GM12878 (cell line): ENCODE results near the gene MEGF6. TPM values are rescaled to one million over a fixed set of nuclear protein-coding genes. Genes with fewer than 3 reads are reported as not detected.

Experiments
- ATAC-seq: fragments of 200-7000 bp; cut with Tn5 transposase; 3 replicates; pipeline ENCODE4 v1.9.1; 2020; ENCODE audit warnings: mild to moderate bottlenecking, moderate library complexity
- BruUV-seq: library from RNA; stranded (reverse); fragments of 400-500 nt; replicated peaks from 2 replicates; lab custom pipeline; 2021; lab: Mats Ljungman, UMichigan
- CTCF ChIA-PET: fragments of 300-600 bp; sonication (Branson Sonifier 250); formaldehyde crosslinking; extraction: SDS; loops from one replicate; lab custom pipeline; 2021; ENCODE audit warnings: inconsistent platforms; lab: Yijun Ruan, JAX
- POLR2A ChIA-PET: fragments of 350-600 bp; formaldehyde crosslinking; extraction: SDS; loops from one replicate; lab custom pipeline; 2021; ENCODE audit warnings: inconsistent platforms; lab: Charles Lee
- RAD21 ChIA-PET: fragments of 300-600 bp; sonication (Branson Sonifier 250); formaldehyde crosslinking; loops from one replicate; lab custom pipeline; 2023; ENCODE audit warnings: antibody characterized with exemption; ENCODE audit not compliant: unreplicated experiment; lab: Charles Lee
- SMC1A ChIA-PET: fragments of 300-600 bp; sonication (Branson Sonifier 250); formaldehyde crosslinking; loops from one replicate; lab custom pipeline; 2023; ENCODE audit not compliant: unreplicated experiment, uncharacterized antibody; lab: Charles Lee
- DNase-seq: peaks from one replicate; pipeline ENCODE4 v3.0.0-alpha.2; 2011; ENCODE audit warnings: low read depth, low spot score
- FAIRE-seq: peaks from 3 replicates; lab custom pipeline; 2011; peaks lifted over from hg19 to GRCh38; lab: Jason Lieb, UNC
- H2AFZ ChIP-seq: 2 replicates; pipeline ENCODE4 v1.6.0; 2011; ENCODE audit warnings: low read depth, low read length, control low read depth; ENCODE audit not compliant: control insufficient read depth
- H3K27ac ChIP-seq: 2 replicates; pipeline ENCODE4 v1.5.1; 2011; ENCODE audit warnings: control low read depth; ENCODE audit not compliant: control insufficient read depth, insufficient read depth
- H3K27me3 ChIP-seq, 2 experiments: replicated peaks in 1 of 2; 2 replicates each; pipeline versions ENCODE4 v1.6.0 to v1.6.1; 2011; ENCODE audit warnings: low read length in 1 of 2; ENCODE audit not compliant: control insufficient read depth in 2 of 2, insufficient read depth in 2 of 2
- H3K36me3 ChIP-seq, 2 experiments: 2 replicates each; pipeline ENCODE4 v1.5.1; 2011; ENCODE audit warnings: low read length in 1 of 2; ENCODE audit not compliant: control insufficient read depth in 2 of 2, insufficient read depth in 2 of 2
- H3K4me1 ChIP-seq: 2 replicates; pipeline ENCODE4 v1.6.1; 2011; ENCODE audit warnings: mild to moderate bottlenecking, low read length, moderate library complexity, mixed read lengths; ENCODE audit not compliant: control insufficient read depth, insufficient read depth
- H3K4me2 ChIP-seq: 2 replicates; pipeline ENCODE4 v1.6.0; 2011; ENCODE audit warnings: control low read depth; ENCODE audit not compliant: control insufficient read depth, insufficient read depth
- H3K4me3 ChIP-seq: fragments of 200-600 bp; sonication (generic); 2 replicates; pipeline ENCODE4 v1.5.1; 2016
- H3K79me2 ChIP-seq: 2 replicates; pipeline ENCODE4 v1.6.0; 2011; ENCODE audit warnings: low read length; ENCODE audit not compliant: control insufficient read depth, insufficient read depth
- H3K9ac ChIP-seq: 2 replicates; pipeline ENCODE4 v1.8.0; 2011; ENCODE audit warnings: low read length, control low read depth, mixed read lengths; ENCODE audit not compliant: control insufficient read depth, insufficient read depth
- H3K9me3 ChIP-seq: replicated peaks from 3 replicates; pipeline ENCODE4 v1.5.1; 2011; ENCODE audit warnings: mild to moderate bottlenecking, low read length; ENCODE audit not compliant: control insufficient read depth, insufficient read depth
- H4K20me1 ChIP-seq: 2 replicates; pipeline ENCODE4 v1.6.0; 2011; ENCODE audit not compliant: control insufficient read depth, insufficient read depth
- BMI1 ChIP-seq: fragments of 450-650 bp; IDR thresholded peaks from 2 replicates; pipeline ENCODE4 v1.6.1; 2016; ENCODE audit warnings: mild to moderate bottlenecking, moderate library complexity, borderline replicate concordance
- CEBPB ChIP-seq, 2 experiments: fragments of 150-350 bp in 1 of 2; IDR thresholded peaks; 2 replicates each; pipeline ENCODE4 v1.6.1; 2012 to 2014; ENCODE audit warnings: low read depth in 2 of 2, low read length in 2 of 2, borderline replicate concordance in 1 of 2, inconsistent platforms in 1 of 2
- DPF2 ChIP-seq: fragments of 450-650 bp; IDR thresholded peaks from 2 replicates; pipeline ENCODE4 v1.6.1; 2017; ENCODE audit warnings: mild to moderate bottlenecking
- MXI1 ChIP-seq: fragments of 150-350 bp; IDR thresholded peaks from 2 replicates; pipeline ENCODE4 v1.6.1; 2011; ENCODE audit warnings: low read depth, mild to moderate bottlenecking, inconsistent platforms, low read length, improper control_type of control experiment
- NBN ChIP-seq: fragments of 450-650 bp; IDR thresholded peaks from 2 replicates; pipeline ENCODE4 v1.6.1; 2016
- NFIC ChIP-seq: IDR thresholded peaks from 2 replicates; pipeline ENCODE4 v1.6.1; 2012; ENCODE audit warnings: low read depth, mild to moderate bottlenecking, inconsistent platforms, low read length, moderate library complexity
- NR2C1 ChIP-seq: fragments of 450-650 bp; IDR thresholded peaks from 2 replicates; pipeline ENCODE4 v1.6.1; 2017; ENCODE audit warnings: antibody characterized with exemption, mild to moderate bottlenecking, moderate library complexity
- RAD51 ChIP-seq: fragments of 450-650 bp; IDR thresholded peaks from 2 replicates; pipeline ENCODE4 v1.6.1; 2016; ENCODE audit warnings: moderate library complexity, mild to moderate bottlenecking, inconsistent platforms
- SMAD1 ChIP-seq: fragments of 450-650 bp; IDR thresholded peaks from 2 replicates; pipeline ENCODE4 v1.6.1; 2018; ENCODE audit warnings: mild to moderate bottlenecking, low read depth; ENCODE audit not compliant: partially characterized antibody
- SMARCA5 ChIP-seq: fragments of 450-650 bp; IDR thresholded peaks from 2 replicates; pipeline ENCODE4 v1.6.1; 2017; ENCODE audit warnings: mild to moderate bottlenecking
- TCF3 ChIP-seq: IDR thresholded peaks from 2 replicates; pipeline ENCODE4 v1.6.1; 2012; ENCODE audit warnings: low read depth, mild to moderate bottlenecking, low read length, borderline replicate concordance; ENCODE audit not compliant: insufficient read depth
- TCF7 ChIP-seq: IDR thresholded peaks from 2 replicates; pipeline ENCODE4 v1.6.1; 2014; ENCODE audit warnings: antibody characterized with exemption, borderline replicate concordance
- WRNIP1 ChIP-seq: IDR thresholded peaks from 2 replicates; pipeline ENCODE4 v1.6.1; 2011; ENCODE audit warnings: low read depth, low read length, improper control_type of control experiment, borderline replicate concordance
- ZBED1 ChIP-seq: IDR thresholded peaks from 2 replicates; pipeline ENCODE4 v1.6.1; 2016; ENCODE audit warnings: borderline replicate concordance
- ZNF217 ChIP-seq: fragments of 450-650 bp; IDR thresholded peaks from 2 replicates; pipeline ENCODE4 v1.6.1; 2017; ENCODE audit warnings: antibody characterized with exemption, mild to moderate bottlenecking
- ZNF622 ChIP-seq: fragments of 450-650 bp; IDR thresholded peaks from 2 replicates; pipeline ENCODE4 v1.6.1; 2017; ENCODE audit warnings: mild to moderate bottlenecking, inconsistent platforms
- WGBS: methylation state at CpG from one replicate; pipeline ENCODE4 v1.1.6; 2016; ENCODE audit warnings: low lambda C conversion rate; ENCODE audit not compliant: insufficient replicate concordance, insufficient coverage; ENCODE audit errors: missing lambda C conversion rate; 5-methylcytosine and 5-hydroxymethylcytosine counted together
- in situ Hi-C: fragments of 300-500 bp; cut with MboI; formaldehyde crosslinking; loops from 9 replicates; pipeline ENCODE4 v1.14.3; 2018; ENCODE audit warnings: mixed read lengths
- intact Hi-C: fragments of 100-400 bp; cut with micrococcal nuclease; formaldehyde crosslinking; loops from one replicate; pipeline ENCODE4 v1.14.2; 2022; ENCODE audit not compliant: unreplicated experiment
- polyA plus RNA-seq, 11 experiments: library from polyadenylated mRNA; depleted of rRNA in 4 of 11; unstranded in 6 of 11; stranded (reverse) in 5 of 11; fragments of >200 nt; fragmentation: Nextera tagmentation in 4 of 11; fragmentation: Illumina TruSeq in 1 of 11; extraction: Ambion mirVana in 4 of 11; extraction: Trizol in 1 of 11; gene quantifications; 1 replicate in 1 of 11; 2 replicates in 10 of 11; pipeline versions ENCODE4 v1.2.1 to v1.2.3, GENCODE V29; 2011 to 2016; ENCODE audit warnings: inconsistent platforms in 2 of 11, missing spikeins in 2 of 11, low read depth in 1 of 11
- total RNA-seq, 4 experiments: library from RNA; depleted of rRNA in 3 of 4; stranded (reverse); fragments of >200 nt in 3 of 4; fragmentation: Illumina TruSeq in 1 of 4; extraction: Trizol in 1 of 4; gene quantifications; 2 replicates each; pipeline versions ENCODE4 v1.2.1 to v1.2.3, GENCODE V29; 2013 to 2021
- TF ChIP-seq, protein P1 (sequence below): fragments of 450-650 bp; IDR thresholded peaks from 2 replicates; pipeline ENCODE4 v1.6.1; 2016; ENCODE audit warnings: mild to moderate bottlenecking, moderate library complexity, borderline replicate concordance
- TF ChIP-seq, protein P2 (sequence below): fragments of 450-650 bp; IDR thresholded peaks from 2 replicates; pipeline ENCODE4 v1.6.1; 2017; ENCODE audit warnings: mild to moderate bottlenecking, low read depth, inconsistent platforms; ENCODE audit not compliant: poor library complexity, severe bottlenecking
- TF ChIP-seq, protein P3 (sequence below): IDR thresholded peaks from 2 replicates; pipeline ENCODE4 v1.6.1; 2011; ENCODE audit warnings: borderline replicate concordance, low read depth, mild to moderate bottlenecking, moderate library complexity, mixed read lengths, low read length; ENCODE audit not compliant: insufficient read depth; ENCODE audit errors: extremely low read length

The MEGF6 gene
- total and polyA plus RNA-seq, 10 of the 15 experiments (the other 5 are each of a cell fraction or from before 2014, with no cell fraction given): 0.03 to 0.41 TPM; not detected in 8

DNA sequence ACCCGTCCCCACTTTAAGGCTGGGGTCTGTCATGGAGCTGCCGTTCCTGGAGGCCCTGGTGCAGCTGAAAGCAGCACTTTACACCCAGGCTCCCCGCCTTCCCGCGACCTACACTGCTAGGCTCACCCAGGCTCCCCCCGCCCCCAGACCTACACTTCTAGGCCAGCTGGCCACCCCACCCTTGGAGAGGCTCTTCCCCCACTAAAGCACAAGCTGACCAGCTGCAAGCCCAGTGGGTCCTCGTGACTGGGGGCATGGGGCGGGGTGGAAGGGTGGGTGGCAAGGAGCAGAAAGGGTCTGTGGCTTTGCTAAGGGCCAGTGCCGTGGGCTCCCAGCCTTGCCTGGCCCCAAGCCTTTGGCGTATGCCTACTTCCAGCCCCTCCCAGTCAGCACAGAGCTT lies 166.6 kb downstream of the MEGF6 start:
- H2AFZ ChIP-seq: no peak overlapping the region
- SMC1A ChIA-PET: no interaction called here

DNA sequence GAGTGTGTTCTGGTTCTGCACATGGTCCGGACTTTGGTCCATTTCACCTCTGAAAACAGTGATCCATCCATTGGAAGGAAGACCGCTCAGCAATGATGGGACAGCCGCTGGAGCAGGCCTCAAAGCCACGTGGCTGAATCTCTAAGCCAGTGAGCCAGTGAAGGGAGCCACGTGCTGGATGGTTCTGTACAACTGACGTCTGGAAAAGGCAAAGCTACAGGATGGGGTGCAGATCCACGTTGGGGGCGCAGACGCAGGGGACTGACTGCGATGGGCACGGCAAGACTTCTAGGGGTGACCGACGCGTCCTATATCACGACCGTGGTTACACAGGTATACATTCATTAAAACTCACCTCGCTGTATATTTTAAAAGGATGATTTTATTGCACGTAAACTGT lies 167.0 kb downstream of the MEGF6 start:
- H3K36me3 ChIP-seq: no peaks in the 10 kb centered on the region
- CTCF ChIA-PET: no interaction called here
- DNase-seq (no peak), FAIRE-seq (no peak), ATAC-seq (no peak)
- H3K9me3 ChIP-seq: no peaks in the 10 kb centered on the region
- peaks cover 0 to 4% of the 10 kb centered on the region in 2 experiments; a peak in 2 of 4 replicates for H3K27me3 ChIP-seq
- H3K27ac ChIP-seq: no peak overlapping the region
- POLR2A ChIA-PET: no interaction called here
- H3K4me1 ChIP-seq: no peaks in the 10 kb centered on the region
- SMC1A ChIA-PET: no interaction called here
- in situ Hi-C loops (no loop called here), intact Hi-C loops (no loop called here)
- H3K79me2 ChIP-seq: no peaks in the 10 kb centered on the region
- H3K4me3 ChIP-seq: no peak overlapping the region
- BruUV-seq: no TSS peak
- no peak overlapping the region for H2AFZ ChIP-seq
- H4K20me1 ChIP-seq: no peaks in the 10 kb centered on the region
- RAD21 ChIA-PET: no interaction called here
- WGBS: 54% methylated on average over 18 of the region's 18 CpGs
- no peak overlapping the region for H3K9ac ChIP-seq
- no peak overlapping the region for H3K4me2 ChIP-seq
- TF ChIP-seq DPF2 (no peak), SMAD1 (no peak), TCF3 (no peak)
- TF ChIP-seq, protein P1, sequence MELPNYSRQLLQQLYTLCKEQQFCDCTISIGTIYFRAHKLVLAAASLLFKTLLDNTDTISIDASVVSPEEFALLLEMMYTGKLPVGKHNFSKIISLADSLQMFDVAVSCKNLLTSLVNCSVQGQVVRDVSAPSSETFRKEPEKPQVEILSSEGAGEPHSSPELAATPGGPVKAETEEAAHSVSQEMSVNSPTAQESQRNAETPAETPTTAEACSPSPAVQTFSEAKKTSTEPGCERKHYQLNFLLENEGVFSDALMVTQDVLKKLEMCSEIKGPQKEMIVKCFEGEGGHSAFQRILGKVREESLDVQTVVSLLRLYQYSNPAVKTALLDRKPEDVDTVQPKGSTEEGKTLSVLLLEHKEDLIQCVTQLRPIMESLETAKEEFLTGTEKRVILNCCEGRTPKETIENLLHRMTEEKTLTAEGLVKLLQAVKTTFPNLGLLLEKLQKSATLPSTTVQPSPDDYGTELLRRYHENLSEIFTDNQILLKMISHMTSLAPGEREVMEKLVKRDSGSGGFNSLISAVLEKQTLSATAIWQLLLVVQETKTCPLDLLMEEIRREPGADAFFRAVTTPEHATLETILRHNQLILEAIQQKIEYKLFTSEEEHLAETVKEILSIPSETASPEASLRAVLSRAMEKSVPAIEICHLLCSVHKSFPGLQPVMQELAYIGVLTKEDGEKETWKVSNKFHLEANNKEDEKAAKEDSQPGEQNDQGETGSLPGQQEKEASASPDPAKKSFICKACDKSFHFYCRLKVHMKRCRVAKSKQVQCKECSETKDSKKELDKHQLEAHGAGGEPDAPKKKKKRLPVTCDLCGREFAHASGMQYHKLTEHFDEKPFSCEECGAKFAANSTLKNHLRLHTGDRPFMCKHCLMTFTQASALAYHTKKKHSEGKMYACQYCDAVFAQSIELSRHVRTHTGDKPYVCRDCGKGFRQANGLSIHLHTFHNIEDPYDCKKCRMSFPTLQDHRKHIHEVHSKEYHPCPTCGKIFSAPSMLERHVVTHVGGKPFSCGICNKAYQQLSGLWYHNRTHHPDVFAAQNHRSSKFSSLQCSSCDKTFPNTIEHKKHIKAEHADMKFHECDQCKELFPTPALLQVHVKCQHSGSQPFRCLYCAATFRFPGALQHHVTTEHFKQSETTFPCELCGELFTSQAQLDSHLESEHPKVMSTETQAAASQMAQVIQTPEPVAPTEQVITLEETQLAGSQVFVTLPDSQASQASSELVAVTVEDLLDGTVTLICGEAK: no peak
- TF ChIP-seq, protein P2, sequence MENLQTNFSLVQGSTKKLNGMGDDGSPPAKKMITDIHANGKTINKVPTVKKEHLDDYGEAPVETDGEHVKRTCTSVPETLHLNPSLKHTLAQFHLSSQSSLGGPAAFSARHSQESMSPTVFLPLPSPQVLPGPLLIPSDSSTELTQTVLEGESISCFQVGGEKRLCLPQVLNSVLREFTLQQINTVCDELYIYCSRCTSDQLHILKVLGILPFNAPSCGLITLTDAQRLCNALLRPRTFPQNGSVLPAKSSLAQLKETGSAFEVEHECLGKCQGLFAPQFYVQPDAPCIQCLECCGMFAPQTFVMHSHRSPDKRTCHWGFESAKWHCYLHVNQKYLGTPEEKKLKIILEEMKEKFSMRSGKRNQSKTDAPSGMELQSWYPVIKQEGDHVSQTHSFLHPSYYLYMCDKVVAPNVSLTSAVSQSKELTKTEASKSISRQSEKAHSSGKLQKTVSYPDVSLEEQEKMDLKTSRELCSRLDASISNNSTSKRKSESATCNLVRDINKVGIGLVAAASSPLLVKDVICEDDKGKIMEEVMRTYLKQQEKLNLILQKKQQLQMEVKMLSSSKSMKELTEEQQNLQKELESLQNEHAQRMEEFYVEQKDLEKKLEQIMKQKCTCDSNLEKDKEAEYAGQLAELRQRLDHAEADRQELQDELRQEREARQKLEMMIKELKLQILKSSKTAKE: no peak

More for the DNA sequence above, 166.6 kb downstream of the MEGF6 start:
- 24% methylated on average over 8 of the region's 10 CpGs for WGBS
- Histone ChIP-seq H3K27me3 (peaks cover 0 to 4% of the 10 kb centered on the region in 2 experiments; a peak in 2 of 4 replicates), H3K27ac (no peak overlapping the region), H3K9ac (no peak overlapping the region), H3K4me3 (no peak overlapping the region), H4K20me1 (no peaks in the 10 kb centered on the region), H3K9me3 (no peaks in the 10 kb centered on the region), H3K4me1 (no peaks in the 10 kb centered on the region), H3K36me3 (no peaks in the 10 kb centered on the region), H3K4me2 (no peak overlapping the region), H3K79me2 (no peaks in the 10 kb centered on the region)
- DNase-seq (no peak), FAIRE-seq (no peak), ATAC-seq (no peak)
- in situ Hi-C loops (no loop called here), intact Hi-C loops (no loop called here)
- no TSS peak for BruUV-seq
- ChIA-PET RAD21 (no interaction called here), CTCF (no interaction called here), POLR2A (no interaction called here)
- TF ChIP-seq RAD51 (no peak), WRNIP1 (no peak), BMI1 (no peak), ZNF217 (no peak), MXI1 (no peak), TCF7 (no peak), NBN (no peak), ZBED1 (no peak), NFIC (no peak), NR2C1 (no peak), SMARCA5 (no peak), CEBPB (IDR thresholded peaks at IDR 0.05; ENCODE audit: borderline replicate concordance in 1 of 2, low read depth in 2 of 2, low read length in 2 of 2) (no peak), ZNF622 (no peak)
- TF ChIP-seq, protein P3, sequence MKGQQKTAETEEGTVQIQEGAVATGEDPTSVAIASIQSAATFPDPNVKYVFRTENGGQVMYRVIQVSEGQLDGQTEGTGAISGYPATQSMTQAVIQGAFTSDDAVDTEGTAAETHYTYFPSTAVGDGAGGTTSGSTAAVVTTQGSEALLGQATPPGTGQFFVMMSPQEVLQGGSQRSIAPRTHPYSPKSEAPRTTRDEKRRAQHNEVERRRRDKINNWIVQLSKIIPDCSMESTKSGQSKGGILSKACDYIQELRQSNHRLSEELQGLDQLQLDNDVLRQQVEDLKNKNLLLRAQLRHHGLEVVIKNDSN: no peak
